C4-2B (cell line): ENCODE data around the gene GON4L.

Source experiments
- CTCF ChIP-seq: fragments of 450-650 bp; conservative IDR thresholded peaks from 2 replicates; pipeline ENCODE4 v1.5.1; 2017; ENCODE audit warnings: mild to moderate bottlenecking
- ZFX ChIP-seq: fragments of 450-650 bp; IDR thresholded peaks from 2 replicates; pipeline ENCODE4 v1.6.1; 2017

- no peak for TF ChIP-seq CTCF
- no peak for TF ChIP-seq ZFX
These were observed 4.0 kb upstream of the GON4L start for GRCh38 chr1:155860970-155861510.
